ENCODE results near the gene TAS2R38. TPM values are rescaled to one million over a fixed set of nuclear protein-coding genes. Genes with fewer than 3 reads are reported as not detected.

The TAS2R38 gene
- total RNA-seq, 6 experiments from 2014 or later = not detected

DNA sequence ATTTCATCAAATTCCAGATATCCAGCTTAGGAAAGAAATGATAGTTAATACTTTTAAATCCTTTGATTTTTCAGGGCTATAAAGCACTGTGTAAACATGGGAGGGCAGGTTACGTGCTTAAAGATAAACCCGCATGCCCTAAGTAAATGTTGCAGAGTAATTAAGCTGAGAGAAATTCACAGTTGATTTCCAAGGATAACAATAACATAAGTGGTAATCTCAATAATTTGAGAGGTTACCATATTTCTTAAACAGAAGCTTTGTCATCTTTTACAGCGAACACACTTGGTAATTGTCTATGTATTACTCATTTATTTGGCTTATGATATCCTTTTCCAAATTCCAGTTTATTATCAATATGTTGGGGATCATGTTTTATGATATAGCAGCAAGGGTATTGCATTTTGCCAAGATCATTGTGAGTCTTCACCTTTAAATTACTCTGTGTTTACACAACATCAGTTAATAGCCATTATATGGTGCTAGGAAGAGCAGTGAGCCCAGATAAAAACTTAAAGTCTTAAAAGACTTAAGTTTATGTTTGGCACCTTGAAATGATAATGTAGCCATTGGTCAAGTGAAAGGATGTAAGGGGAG is 37.5 kb upstream of the TAS2R38 start:
- H3K9me3 ChIP-seq = no peaks in the 10 kb centered on the region
- no peaks in the 10 kb centered on the region for H3K27me3 ChIP-seq
- intact Hi-C loops (cut with DNase I) = no loop called here
- H3K36me3 ChIP-seq = no peaks in the 10 kb centered on the region
- H3K4me1 ChIP-seq = no peaks in the 10 kb centered on the region
- ATAC-seq (no peak), DNase-seq (no peak)
- WGBS (ENCODE audit: insufficient coverage, low coverage, low lambda C conversion rate, missing lambda C conversion rate) = 32% methylated on average over 3 of the region's 3 CpGs
- no peak for TF ChIP-seq POLR2A (IDR thresholded peaks at IDR 0.05)
- TF ChIP-seq, protein P1, sequence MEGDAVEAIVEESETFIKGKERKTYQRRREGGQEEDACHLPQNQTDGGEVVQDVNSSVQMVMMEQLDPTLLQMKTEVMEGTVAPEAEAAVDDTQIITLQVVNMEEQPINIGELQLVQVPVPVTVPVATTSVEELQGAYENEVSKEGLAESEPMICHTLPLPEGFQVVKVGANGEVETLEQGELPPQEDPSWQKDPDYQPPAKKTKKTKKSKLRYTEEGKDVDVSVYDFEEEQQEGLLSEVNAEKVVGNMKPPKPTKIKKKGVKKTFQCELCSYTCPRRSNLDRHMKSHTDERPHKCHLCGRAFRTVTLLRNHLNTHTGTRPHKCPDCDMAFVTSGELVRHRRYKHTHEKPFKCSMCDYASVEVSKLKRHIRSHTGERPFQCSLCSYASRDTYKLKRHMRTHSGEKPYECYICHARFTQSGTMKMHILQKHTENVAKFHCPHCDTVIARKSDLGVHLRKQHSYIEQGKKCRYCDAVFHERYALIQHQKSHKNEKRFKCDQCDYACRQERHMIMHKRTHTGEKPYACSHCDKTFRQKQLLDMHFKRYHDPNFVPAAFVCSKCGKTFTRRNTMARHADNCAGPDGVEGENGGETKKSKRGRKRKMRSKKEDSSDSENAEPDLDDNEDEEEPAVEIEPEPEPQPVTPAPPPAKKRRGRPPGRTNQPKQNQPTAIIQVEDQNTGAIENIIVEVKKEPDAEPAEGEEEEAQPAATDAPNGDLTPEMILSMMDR (IDR thresholded peaks at IDR 0.05) = no peak
- no peak overlapping the region for H3K4me3 ChIP-seq
- no peak overlapping the region for H3K27ac ChIP-seq

DNA sequence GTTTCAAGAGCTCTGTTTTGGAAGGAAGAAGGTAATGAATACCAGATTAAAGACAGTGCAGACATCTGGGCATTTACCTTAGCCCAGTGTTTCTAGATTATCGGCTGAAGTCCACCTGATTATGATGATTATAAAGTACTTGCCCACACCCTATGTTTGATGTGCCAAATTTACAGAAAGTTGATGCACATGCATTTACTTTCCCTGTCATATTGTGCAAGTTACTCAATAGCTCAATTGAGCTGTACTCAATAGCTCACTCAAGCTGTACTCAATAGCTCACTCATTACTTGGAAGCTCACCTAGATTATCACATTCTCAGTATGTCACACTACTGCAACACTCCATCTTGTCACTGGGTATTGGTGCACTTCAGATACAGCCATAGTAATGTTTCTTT is 35.6 kb upstream of the TAS2R38 start:
- Histone ChIP-seq H3K9me3 (no peaks in the 10 kb centered on the region), H3K4me3 (no peak overlapping the region), H3K27ac (no peak overlapping the region), H3K36me3 (no peaks in the 10 kb centered on the region), H3K4me1 (no peaks in the 10 kb centered on the region), H3K27me3 (no peaks in the 10 kb centered on the region)
- DNase-seq (no peak), ATAC-seq (peak in 1 of 4 donors; percentile 30)
- TF ChIP-seq POLR2A (IDR thresholded peaks at IDR 0.05) = no peak
- TF ChIP-seq, protein P1 (IDR thresholded peaks at IDR 0.05) = no peak
- WGBS (ENCODE audit: insufficient coverage, low coverage, low lambda C conversion rate, missing lambda C conversion rate) = 50% methylated on average over 1 of the region's 1 CpG
- intact Hi-C loops (cut with DNase I) = no loop called here

DNA sequence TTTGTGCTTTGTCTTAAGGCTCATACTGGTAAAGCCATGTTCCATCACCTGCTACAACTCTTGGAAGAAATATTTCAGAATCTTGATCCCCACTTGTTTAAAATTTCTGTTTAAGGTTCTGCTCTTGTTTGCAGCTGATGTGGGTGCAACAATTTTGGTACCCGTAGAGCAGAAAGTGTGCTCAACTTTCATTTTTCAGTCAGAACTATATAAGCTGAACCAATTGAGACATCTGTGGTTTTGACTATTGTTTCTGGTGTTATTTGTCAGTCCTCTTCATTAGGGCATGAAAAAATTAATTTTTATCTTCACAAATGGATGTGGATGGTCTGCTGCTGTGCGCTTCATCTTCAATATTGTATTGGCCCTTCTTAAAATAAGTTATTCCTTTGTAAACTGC is 33.0 kb upstream of the TAS2R38 start:
- Histone ChIP-seq H3K9me3 (no peaks in the 10 kb centered on the region), H3K27ac (no peak overlapping the region), H3K36me3 (no peaks in the 10 kb centered on the region), H3K4me3 (no peak overlapping the region), H3K4me1 (no peaks in the 10 kb centered on the region), H3K27me3 (no peaks in the 10 kb centered on the region)
- 75% methylated on average over 2 of the region's 2 CpGs for WGBS (ENCODE audit: insufficient coverage, low coverage, low lambda C conversion rate, missing lambda C conversion rate)
- DNase-seq (no peak), ATAC-seq (no peak)
- TF ChIP-seq, protein P1 (IDR thresholded peaks at IDR 0.05) = no peak
- TF ChIP-seq POLR2A (IDR thresholded peaks at IDR 0.05) = no peak
- intact Hi-C loops (cut with DNase I) = no loop called here

DNA sequence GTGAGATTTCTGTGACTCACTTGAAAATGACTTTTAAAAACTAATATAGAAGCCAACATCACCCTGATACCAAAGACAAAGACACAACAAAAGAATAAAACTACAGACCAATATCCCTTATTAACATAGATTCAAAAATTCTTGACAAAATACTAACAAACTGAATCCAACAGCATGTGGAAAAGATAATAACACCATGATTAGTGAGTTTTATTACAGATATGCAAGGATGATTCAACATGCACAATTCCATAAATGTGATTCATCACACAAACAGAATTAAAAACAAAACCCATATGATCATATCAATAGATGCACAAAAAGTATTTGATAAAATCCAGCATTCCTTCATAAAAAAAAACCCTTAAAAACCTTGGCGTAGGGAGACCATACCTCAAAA is 28.6 kb upstream of the TAS2R38 start:
- DNase-seq = no peak
- Histone ChIP-seq H3K36me3 (no peaks in the 10 kb centered on the region), H3K4me1 (no peaks in the 10 kb centered on the region), H3K27ac (no peak overlapping the region), H3K9me3 (no peaks in the 10 kb centered on the region), H3K27me3 (no peaks in the 10 kb centered on the region), H3K4me3 (no peak overlapping the region)
- no peak for TF ChIP-seq POLR2A (IDR thresholded peaks at IDR 0.05)
- TF ChIP-seq, protein P1 (IDR thresholded peaks at IDR 0.05) = no peak
- WGBS (ENCODE audit: insufficient coverage, low coverage, low lambda C conversion rate, missing lambda C conversion rate) = 38% methylated on average over 1 of the region's 1 CpG
- intact Hi-C loops (cut with DNase I) = no loop called here
- ATAC-seq = no peak

Data from right lobe of liver (tissue), 6 donors.